Type B pancreatic cell (in vitro differentiated cells): ENCODE measurements around the gene KCNIP3. TPM values are rescaled to one million over a fixed set of nuclear protein-coding genes. Genes with fewer than 3 reads are reported as not detected.
A peak's percentile ranks its signal among the peaks of the same experiment; 100 is the strongest.
"Not testable (repeated sequence)": the region's sequence is repeated elsewhere in the genome, so short reads cannot be mapped to it uniquely, and the experiment has no call there.

ENCODE experiments used
- DNase-seq: peaks from one replicate; pipeline ENCODE4 v3.0.0; 2021; ENCODE audit warnings: mixed read lengths; ENCODE audit not compliant: unreplicated experiment; ENCODE audit errors: extremely low spot score
- H3K27ac Mint-ChIP-seq: 2 replicates; pipeline ENCODE4 v1.8.0; 2021; ENCODE audit warnings: mild to moderate bottlenecking, mixed read lengths
- H3K27me3 Mint-ChIP-seq: 2 replicates; pipeline ENCODE4 v1.8.0; 2021; ENCODE audit warnings: mixed read lengths
- H3K36me3 Mint-ChIP-seq: 2 replicates; pipeline ENCODE4 v1.8.0; 2021; ENCODE audit warnings: mixed read lengths
- H3K4me1 Mint-ChIP-seq: one replicate; pipeline ENCODE4 v1.8.0; 2021; ENCODE audit warnings: mixed read lengths; ENCODE audit not compliant: unreplicated experiment
- H3K4me3 Mint-ChIP-seq: 2 replicates; pipeline ENCODE4 v1.8.0; 2021; ENCODE audit warnings: mild to moderate bottlenecking, mixed read lengths
- H3K9me3 Mint-ChIP-seq: 2 replicates; pipeline ENCODE4 v1.8.0; 2021; ENCODE audit warnings: mixed read lengths
- total RNA-seq: library from RNA; stranded (reverse); gene quantifications from 2 replicates; pipeline ENCODE4 v1.2.1, GENCODE V29; 2021; ENCODE audit warnings: low replicate concordance
- TF ChIP-seq, protein P1 (sequence below): fragments of 200-600 bp; sonication (generic); conservative IDR thresholded peaks from 2 replicates; pipeline ENCODE4 v1.5.0; 2021; ENCODE audit warnings: antibody characterized with exemption, mild to moderate bottlenecking

Gene KCNIP3
- total RNA-seq, 1 donor from 2014 or later = 5.3 TPM

DNA sequence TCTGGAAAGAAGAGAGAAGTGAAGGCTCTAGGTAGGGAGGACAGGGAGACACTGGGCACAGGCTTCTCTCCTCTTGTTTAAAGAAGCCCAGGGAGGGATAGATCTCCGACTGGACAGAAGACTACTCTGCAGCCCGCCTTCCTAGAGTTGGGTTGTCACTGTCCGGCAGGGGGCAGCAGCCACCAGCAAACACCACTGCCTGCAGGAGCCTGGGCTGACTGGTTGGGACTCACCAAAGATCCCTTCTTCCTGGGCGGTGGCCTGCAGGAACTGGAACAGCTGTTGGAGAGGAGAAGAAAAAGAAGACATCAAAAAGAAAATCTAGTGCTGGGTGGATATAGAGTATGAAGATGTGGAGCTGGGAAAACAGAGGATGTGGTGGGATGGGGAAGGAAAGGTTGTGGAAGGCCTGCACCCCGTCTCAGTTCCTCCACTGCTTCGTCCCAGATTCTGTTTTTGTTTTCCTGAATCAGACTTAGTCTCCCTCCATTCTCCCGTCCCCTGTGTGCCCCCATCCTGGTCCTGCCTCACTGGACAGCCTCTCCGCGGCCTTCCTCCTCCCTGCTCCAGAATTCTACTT lies 117.0 kb downstream of the KCNIP3 start:
- H3K27ac Mint-ChIP-seq = peak overlapping the region; percentile 7
- H3K27me3 Mint-ChIP-seq, H3K4me1 Mint-ChIP-seq, H3K9me3 Mint-ChIP-seq, H3K4me3 Mint-ChIP-seq, H3K36me3 Mint-ChIP-seq: not testable (repeated sequence)
- peak; percentile 85 for DNase-seq
- TF ChIP-seq, protein P1, sequence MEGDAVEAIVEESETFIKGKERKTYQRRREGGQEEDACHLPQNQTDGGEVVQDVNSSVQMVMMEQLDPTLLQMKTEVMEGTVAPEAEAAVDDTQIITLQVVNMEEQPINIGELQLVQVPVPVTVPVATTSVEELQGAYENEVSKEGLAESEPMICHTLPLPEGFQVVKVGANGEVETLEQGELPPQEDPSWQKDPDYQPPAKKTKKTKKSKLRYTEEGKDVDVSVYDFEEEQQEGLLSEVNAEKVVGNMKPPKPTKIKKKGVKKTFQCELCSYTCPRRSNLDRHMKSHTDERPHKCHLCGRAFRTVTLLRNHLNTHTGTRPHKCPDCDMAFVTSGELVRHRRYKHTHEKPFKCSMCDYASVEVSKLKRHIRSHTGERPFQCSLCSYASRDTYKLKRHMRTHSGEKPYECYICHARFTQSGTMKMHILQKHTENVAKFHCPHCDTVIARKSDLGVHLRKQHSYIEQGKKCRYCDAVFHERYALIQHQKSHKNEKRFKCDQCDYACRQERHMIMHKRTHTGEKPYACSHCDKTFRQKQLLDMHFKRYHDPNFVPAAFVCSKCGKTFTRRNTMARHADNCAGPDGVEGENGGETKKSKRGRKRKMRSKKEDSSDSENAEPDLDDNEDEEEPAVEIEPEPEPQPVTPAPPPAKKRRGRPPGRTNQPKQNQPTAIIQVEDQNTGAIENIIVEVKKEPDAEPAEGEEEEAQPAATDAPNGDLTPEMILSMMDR = peak; percentile 88

DNA sequence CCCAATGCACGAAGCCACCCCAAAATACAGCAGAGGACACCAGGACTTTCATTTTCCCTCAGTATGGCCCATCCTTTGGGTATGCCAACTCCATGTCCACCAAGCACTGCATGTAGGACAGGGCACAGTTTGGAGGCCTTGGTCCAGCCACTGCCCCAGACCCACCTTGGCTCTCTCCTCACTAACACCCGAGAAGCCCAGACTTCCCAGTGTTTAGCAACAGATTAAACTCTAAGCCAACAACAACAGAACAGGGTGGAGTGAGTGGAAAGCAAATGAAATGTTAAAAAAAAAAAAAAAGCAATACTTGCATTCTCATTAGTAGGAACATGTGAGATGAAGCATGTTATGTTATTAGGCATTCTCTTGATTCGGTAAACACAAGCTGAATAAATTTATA lies 118.0 kb downstream of the KCNIP3 start:
- DNase-seq, H3K27ac Mint-ChIP-seq, H3K4me3 Mint-ChIP-seq, H3K4me1 Mint-ChIP-seq, H3K9me3 Mint-ChIP-seq, H3K27me3 Mint-ChIP-seq, H3K36me3 Mint-ChIP-seq: not testable (repeated sequence)

DNA sequence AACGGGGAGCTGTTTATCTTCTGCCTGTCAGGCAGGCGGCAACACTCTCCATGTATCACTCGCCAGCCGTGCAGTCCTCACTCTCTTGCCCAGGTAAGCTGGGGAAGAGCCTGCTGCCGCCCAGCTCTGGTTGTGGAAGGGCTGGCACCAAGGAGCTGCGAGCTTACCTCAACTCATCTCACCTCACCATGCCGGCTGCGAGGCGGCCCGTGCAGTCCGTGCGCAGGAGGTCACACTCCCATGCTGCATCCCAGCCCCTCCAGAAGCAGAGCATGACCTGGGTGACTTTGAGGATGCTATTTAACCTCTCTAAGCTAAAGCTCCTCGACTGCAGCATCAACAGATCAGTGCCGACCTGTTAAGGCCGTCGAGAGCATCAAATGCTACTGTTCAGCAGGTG lies 118.4 kb downstream of the KCNIP3 start:
- H3K27ac Mint-ChIP-seq, H3K4me1 Mint-ChIP-seq, H3K9me3 Mint-ChIP-seq, DNase-seq, H3K4me3 Mint-ChIP-seq, H3K27me3 Mint-ChIP-seq, H3K36me3 Mint-ChIP-seq: not testable (repeated sequence)

DNA sequence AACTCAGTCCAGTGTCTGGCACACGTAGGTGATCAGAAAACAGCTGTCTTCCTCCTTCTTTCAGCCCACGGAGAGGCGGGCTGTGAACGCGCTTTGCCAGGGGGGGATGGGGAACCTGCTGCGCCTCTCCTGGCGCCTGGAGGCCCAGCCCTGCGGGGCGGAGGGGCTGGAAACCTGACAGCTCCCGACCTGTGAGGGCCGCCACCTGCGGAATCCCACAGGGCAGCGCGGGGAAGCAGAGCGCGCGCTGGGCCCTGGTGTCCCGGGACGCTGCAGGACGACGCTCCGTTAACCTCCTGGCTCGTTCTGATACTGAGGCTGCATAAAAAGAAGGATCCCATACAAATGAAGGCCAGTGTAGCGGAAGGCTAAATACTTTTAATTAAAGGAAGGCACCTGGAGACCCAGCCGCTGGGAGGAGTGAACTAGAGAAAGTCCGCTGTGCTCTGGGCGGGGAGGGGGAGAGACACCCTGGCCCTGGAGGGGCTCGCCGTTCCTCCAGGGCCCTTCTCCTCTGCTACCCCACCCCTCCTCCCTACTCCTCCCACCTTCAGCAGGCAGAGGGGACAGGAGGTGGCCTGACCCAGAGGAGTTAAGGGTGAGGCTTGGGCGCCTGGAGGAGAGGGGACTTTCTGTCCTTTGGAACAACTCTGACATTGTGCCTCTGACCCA lies 130.2 kb downstream of the KCNIP3 start:
- peaks cover 13% of the 10 kb centered on the region for H3K27me3 Mint-ChIP-seq
- H3K4me3 Mint-ChIP-seq, H3K36me3 Mint-ChIP-seq, DNase-seq, H3K4me1 Mint-ChIP-seq, H3K27ac Mint-ChIP-seq, H3K9me3 Mint-ChIP-seq: not testable (repeated sequence)

GRCh38 chr2:95429748-95430467 lies 132.8 kb downstream of the KCNIP3 start:
- not testable (repeated sequence) for H3K4me3 Mint-ChIP-seq, H3K36me3 Mint-ChIP-seq, DNase-seq, H3K4me1 Mint-ChIP-seq, H3K27me3 Mint-ChIP-seq, H3K27ac Mint-ChIP-seq, H3K9me3 Mint-ChIP-seq

DNA sequence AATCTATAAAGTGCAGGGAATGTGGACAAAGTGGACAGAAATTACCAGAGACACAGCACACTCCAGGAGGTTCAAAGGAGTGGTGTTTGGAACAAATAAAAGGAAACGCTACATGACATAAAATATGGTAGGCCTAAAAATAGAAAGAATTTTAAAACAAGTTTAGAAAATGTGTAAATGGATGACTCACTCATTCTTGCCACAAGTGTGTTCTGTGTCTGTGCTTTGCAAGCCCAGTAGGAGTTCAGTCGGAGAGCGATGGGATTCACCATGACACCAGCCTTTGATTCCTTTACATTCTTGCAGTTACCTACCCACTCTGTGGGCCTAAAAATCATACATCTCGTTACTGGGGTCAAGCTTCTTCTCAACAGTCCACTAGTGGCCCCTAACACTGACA lies 136.2 kb downstream of the KCNIP3 start:
- H3K4me1 Mint-ChIP-seq, H3K36me3 Mint-ChIP-seq, H3K27me3 Mint-ChIP-seq, DNase-seq, H3K4me3 Mint-ChIP-seq, H3K27ac Mint-ChIP-seq, H3K9me3 Mint-ChIP-seq: not testable (repeated sequence)

DNA sequence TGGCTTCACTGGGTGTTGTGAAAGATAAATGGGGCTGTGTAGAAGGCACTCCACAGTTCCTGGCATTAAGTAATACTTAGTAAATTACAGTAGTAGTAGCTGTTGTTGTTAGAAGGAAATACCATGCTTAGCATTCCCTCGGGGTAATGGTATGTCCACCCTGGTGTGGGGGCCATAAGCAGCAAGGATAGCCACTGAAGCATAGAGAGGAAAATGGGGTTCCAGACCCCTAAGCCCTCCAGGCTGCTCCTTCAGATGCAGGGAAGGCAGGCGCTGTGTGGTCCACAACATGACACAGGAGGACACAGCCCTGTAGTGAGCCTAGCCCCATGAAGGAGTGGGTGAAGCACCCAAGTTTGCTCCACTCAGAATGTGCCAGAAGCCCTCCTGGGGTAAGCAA lies 136.8 kb downstream of the KCNIP3 start:
- DNase-seq, H3K9me3 Mint-ChIP-seq, H3K4me3 Mint-ChIP-seq, H3K36me3 Mint-ChIP-seq, H3K27ac Mint-ChIP-seq, H3K27me3 Mint-ChIP-seq, H3K4me1 Mint-ChIP-seq: not testable (repeated sequence)

DNA sequence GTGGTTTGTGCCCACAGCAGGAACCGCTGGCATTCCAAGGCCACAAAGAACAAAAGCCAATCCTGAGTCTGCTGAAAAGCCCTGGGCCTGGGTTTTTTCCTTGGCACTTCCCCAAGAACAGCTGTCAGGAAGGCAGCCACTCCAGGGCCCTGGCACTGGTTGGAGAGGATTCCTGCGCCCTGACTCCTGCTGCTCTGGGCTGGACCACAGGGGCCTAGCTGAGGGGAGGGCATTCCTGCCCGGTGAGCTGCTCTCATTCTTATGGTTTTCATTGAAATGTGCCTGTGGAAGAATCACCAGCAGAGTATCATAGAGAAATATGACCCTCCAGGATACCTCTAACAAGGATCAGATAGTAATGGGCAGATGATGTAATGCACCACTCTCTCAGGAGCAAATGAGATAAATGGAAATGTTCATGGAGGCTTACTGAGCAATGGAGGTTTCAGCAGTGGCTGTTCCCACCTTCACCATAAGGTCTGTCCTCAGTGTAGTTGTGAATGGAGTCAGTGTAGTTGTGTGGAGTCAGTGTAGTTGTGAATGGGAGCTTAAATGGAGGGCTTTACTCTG lies 137.4 kb downstream of the KCNIP3 start:
- H3K9me3 Mint-ChIP-seq, DNase-seq, H3K36me3 Mint-ChIP-seq, H3K4me3 Mint-ChIP-seq, H3K27me3 Mint-ChIP-seq, H3K4me1 Mint-ChIP-seq, H3K27ac Mint-ChIP-seq: not testable (repeated sequence)

- not testable (repeated sequence) for H3K36me3 Mint-ChIP-seq, H3K4me1 Mint-ChIP-seq, H3K9me3 Mint-ChIP-seq, DNase-seq, H3K27me3 Mint-ChIP-seq, H3K4me3 Mint-ChIP-seq, H3K27ac Mint-ChIP-seq
These were observed 138.2 kb downstream of the KCNIP3 start for GRCh38 chr2:95435162-95435871.

Other genes with a start within 250 kb of the KCNIP3 start
- 67.6 and 70.2 TPM in 2 replicates for gene MRPS5, start 175.5 kb upstream of the KCNIP3 start, total RNA-seq
- gene ZNF514, start 137.5 kb upstream of the KCNIP3 start, total RNA-seq = 21.1 and 26.1 TPM in 2 replicates
- 4.2 and 6.2 TPM in 2 replicates for gene ZNF2, start 131.5 kb upstream of the KCNIP3 start, total RNA-seq
- gene ZNF892, start 89.8 kb upstream of the KCNIP3 start, total RNA-seq = 7.2 and 14.0 TPM in 2 replicates
- 18.5 and 31.5 TPM in 2 replicates for gene PROM2, start 22.9 kb upstream of the KCNIP3 start, total RNA-seq
- 23.4 and 39.2 TPM in 2 replicates for gene FAHD2A, start 105.4 kb downstream of the KCNIP3 start, total RNA-seq
- not detected in 2 replicates for gene TRIM43B, start 187.4 kb downstream of the KCNIP3 start, total RNA-seq